DOHH2 (cell line): ENCODE results near the gene TRIM73.
A peak's percentile ranks its signal among the peaks of the same experiment; 100 is the strongest.
"Not testable (repeated sequence)": the region's sequence is repeated elsewhere in the genome, so short reads cannot be mapped to it uniquely, and the experiment has no call there.

ENCODE experiments used
- H3F3A ChIP-seq: fragments of 200-600 bp; sonication (generic), shearing (Covaris generic); 2 replicates; pipeline ENCODE4 v1.6.0; 2016; ENCODE audit warnings: antibody characterized with exemption, mild to moderate bottlenecking; ENCODE audit not compliant: control insufficient read depth, insufficient read depth
- H3K27ac ChIP-seq: fragments of 200-600 bp; sonication (generic); 2 replicates; pipeline ENCODE4 v1.5.1; 2014; ENCODE audit warnings: low read depth, mild to moderate bottlenecking, low read length, moderate library complexity
- H3K27me3 ChIP-seq: fragments of 200-600 bp; sonication (generic); 2 replicates; pipeline ENCODE4 v1.6.1; 2014; ENCODE audit warnings: mild to moderate bottlenecking, low read length, mixed read lengths; ENCODE audit not compliant: control insufficient read depth
- H3K36me3 ChIP-seq: fragments of 200-600 bp; sonication (generic); 2 replicates; pipeline ENCODE4 v1.6.1; 2014; ENCODE audit warnings: mild to moderate bottlenecking, low read length, moderate library complexity, mixed read lengths; ENCODE audit not compliant: control insufficient read depth
- H3K4me1 ChIP-seq: fragments of 200-600 bp; sonication (generic); 2 replicates; pipeline ENCODE4 v1.6.1; 2014; ENCODE audit warnings: mild to moderate bottlenecking, low read length, mixed read lengths; ENCODE audit not compliant: control insufficient read depth
- H3K4me2 ChIP-seq: fragments of 200-600 bp; sonication (generic); 2 replicates; pipeline ENCODE4 v1.6.0; 2014; ENCODE audit warnings: mild to moderate bottlenecking, low read length, moderate library complexity
- H3K4me3 ChIP-seq: fragments of 200-600 bp; sonication (generic); 2 replicates; pipeline ENCODE4 v1.5.1; 2014; ENCODE audit warnings: mild to moderate bottlenecking, low read length, mixed read lengths
- H3K79me2 ChIP-seq: fragments of 200-600 bp; sonication (generic); 2 replicates; pipeline ENCODE4 v1.6.1; 2014; ENCODE audit warnings: mild to moderate bottlenecking, low read length, mixed read lengths; ENCODE audit not compliant: control insufficient read depth
- H3K9me2 ChIP-seq: fragments of 200-600 bp; sonication (generic); replicated peaks from 2 replicates; pipeline ENCODE4 v1.6.1; 2014; ENCODE audit warnings: mild to moderate bottlenecking, low read length, mixed read lengths; ENCODE audit not compliant: control insufficient read depth
- H3K9me3 ChIP-seq: fragments of 200-600 bp; sonication (generic); 2 replicates; pipeline ENCODE4 v1.6.1; 2014; ENCODE audit warnings: antibody characterized with exemption, low read length, mixed read lengths; ENCODE audit not compliant: control insufficient read depth, insufficient read depth
- H4K20me1 ChIP-seq: fragments of 200-600 bp; sonication (generic); 2 replicates; pipeline ENCODE4 v1.6.0; 2014; ENCODE audit warnings: low read depth, mild to moderate bottlenecking, antibody characterized with exemption, low read length, moderate library complexity; ENCODE audit not compliant: control insufficient read depth, insufficient read depth

The TRIM73 gene

GRCh38 chr7:75395329-75395728, at the start of gene TRIM73:
Gene TRIM73, plus strand, starts transcription at chr7:75395629. Its CDS starts 3,305 bp downstream, at chr7:75398934.
- not testable (repeated sequence) for H3K27ac ChIP-seq, H3K4me3 ChIP-seq, H3K79me2 ChIP-seq

GRCh38 chr7:75358671-75359541, 36.5 kb upstream of the TRIM73 start:
- Histone ChIP-seq H3K4me3 (peak overlapping the region; percentile 49), H3K27ac (0 out of 2 replicates have a peak overlapping the region, but pooled peaks have one; percentile 24)
- not testable (repeated sequence) for H4K20me1 ChIP-seq

More at GRCh38 chr7:75395329-75395728, at the start of gene TRIM73:
- not testable (repeated sequence) for H4K20me1 ChIP-seq, H3K9me3 ChIP-seq, H3F3A ChIP-seq, H3K36me3 ChIP-seq, H3K4me2 ChIP-seq, H3K4me1 ChIP-seq, H3K27me3 ChIP-seq, H3K9me2 ChIP-seq

DNA sequence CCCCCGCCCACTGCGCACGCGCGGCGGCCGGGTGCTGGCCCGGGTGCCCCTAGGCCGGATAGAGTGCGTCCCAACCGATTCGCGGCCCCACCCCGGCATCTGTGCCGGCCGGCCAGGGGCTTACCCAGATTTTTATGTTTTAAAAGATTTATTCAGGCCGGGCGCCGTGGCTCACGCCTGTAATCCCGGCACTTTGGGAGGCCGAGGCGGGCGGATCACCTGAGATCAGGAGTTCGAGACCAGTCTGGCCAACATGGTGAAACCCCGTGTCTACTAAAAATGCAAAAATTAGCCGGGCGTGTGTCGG, 35.9 kb upstream of the TRIM73 start:
- not testable (repeated sequence) for H3K4me1 ChIP-seq, H3K4me2 ChIP-seq, H3F3A ChIP-seq, H3K9me3 ChIP-seq, H3K79me2 ChIP-seq, H3K9me2 ChIP-seq, H3K36me3 ChIP-seq, H4K20me1 ChIP-seq, H3K27me3 ChIP-seq
- peak overlapping the region; percentile 49; the same call in 1 of the 2 replicates for H3K4me3 ChIP-seq
- H3K27ac ChIP-seq = 0 out of 2 replicates have a peak overlapping the region, but pooled peaks have one; percentile 24

More at GRCh38 chr7:75358671-75359541, 36.5 kb upstream of the TRIM73 start:
- not testable (repeated sequence) for H3K9me3 ChIP-seq, H3K4me1 ChIP-seq, H3F3A ChIP-seq, H3K4me2 ChIP-seq, H3K9me2 ChIP-seq, H3K27me3 ChIP-seq, H3K79me2 ChIP-seq, H3K36me3 ChIP-seq

DNA sequence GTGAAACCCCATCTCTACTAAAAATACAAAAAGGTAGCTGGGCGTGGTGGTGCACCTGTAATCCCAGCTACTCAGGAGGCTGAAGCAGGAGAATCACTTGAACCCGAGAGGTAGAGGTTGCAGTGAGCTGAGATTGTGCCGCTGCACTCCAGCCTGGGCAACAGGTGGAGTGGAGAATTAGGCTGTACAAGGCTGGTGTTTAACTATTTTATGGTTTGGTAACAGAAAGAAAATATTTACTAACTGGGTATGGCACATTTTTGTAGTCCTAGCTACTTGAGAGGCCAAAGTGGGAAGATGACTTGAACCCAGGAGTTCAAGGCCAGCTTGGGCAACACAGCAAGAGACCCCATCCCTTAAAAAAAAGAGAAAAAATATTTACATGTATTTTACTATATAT, 31.4 kb upstream of the TRIM73 start:
- not testable (repeated sequence) for H3K4me1 ChIP-seq, H3K27me3 ChIP-seq, H3K27ac ChIP-seq, H4K20me1 ChIP-seq, H3K4me3 ChIP-seq, H3K36me3 ChIP-seq, H3K9me3 ChIP-seq, H3K4me2 ChIP-seq, H3F3A ChIP-seq, H3K79me2 ChIP-seq, H3K9me2 ChIP-seq

DNA sequence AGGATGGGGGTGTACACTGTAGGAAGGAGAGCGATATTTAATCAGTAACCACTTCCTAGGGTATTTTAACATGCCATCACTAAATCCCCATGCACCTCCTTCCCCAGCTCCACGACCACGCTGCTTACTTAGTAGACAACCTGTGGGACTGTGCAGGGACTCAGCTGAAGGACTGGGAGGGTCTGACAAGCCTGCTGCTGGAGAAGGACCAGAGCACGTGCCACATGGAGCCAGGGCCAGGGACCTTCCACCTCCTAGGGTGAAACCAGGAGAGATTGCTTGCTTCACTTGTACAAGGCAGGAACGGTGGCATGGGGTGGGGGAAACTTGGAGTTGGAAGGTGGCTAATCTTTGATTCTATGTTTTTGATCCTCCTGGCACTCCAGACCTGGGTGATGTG, 28.8 kb upstream of the TRIM73 start:
- not testable (repeated sequence) for H3F3A ChIP-seq, H3K36me3 ChIP-seq, H3K9me2 ChIP-seq, H3K27ac ChIP-seq, H3K4me2 ChIP-seq, H3K4me1 ChIP-seq, H3K4me3 ChIP-seq, H3K9me3 ChIP-seq, H3K27me3 ChIP-seq, H3K79me2 ChIP-seq, H4K20me1 ChIP-seq

- H3K9me3 ChIP-seq, H3K79me2 ChIP-seq, H3K9me2 ChIP-seq, H3K36me3 ChIP-seq, H3K4me3 ChIP-seq, H3K27ac ChIP-seq, H3K4me1 ChIP-seq, H3K4me2 ChIP-seq, H3K27me3 ChIP-seq, H4K20me1 ChIP-seq, H3F3A ChIP-seq: not testable (repeated sequence)
These were observed 28.1 kb upstream of the TRIM73 start for GRCh38 chr7:75367313-75367712.

DNA sequence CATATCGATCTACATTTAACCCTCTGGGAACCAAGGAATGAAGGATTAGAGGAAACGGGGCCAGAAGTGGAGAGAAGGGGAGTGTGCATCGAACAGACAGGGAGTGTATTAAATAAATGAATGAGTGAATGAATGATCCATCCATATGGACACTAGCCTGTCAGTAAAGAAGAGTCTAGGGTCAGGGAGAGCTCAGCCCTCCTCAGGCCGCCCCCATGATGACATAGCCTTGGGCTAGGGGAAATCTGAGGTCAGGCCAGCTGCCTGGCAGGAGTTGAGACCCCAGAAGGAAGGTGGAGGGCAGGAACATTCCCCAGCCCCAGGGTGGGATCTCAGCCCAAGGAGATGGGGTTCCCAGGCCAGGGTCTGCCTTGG, 21.3 kb upstream of the TRIM73 start:
- not testable (repeated sequence) for H3K9me3 ChIP-seq, H3K4me1 ChIP-seq, H3K27ac ChIP-seq, H3K36me3 ChIP-seq, H3K4me3 ChIP-seq, H4K20me1 ChIP-seq, H3K27me3 ChIP-seq, H3K79me2 ChIP-seq, H3K9me2 ChIP-seq, H3K4me2 ChIP-seq, H3F3A ChIP-seq

DNA sequence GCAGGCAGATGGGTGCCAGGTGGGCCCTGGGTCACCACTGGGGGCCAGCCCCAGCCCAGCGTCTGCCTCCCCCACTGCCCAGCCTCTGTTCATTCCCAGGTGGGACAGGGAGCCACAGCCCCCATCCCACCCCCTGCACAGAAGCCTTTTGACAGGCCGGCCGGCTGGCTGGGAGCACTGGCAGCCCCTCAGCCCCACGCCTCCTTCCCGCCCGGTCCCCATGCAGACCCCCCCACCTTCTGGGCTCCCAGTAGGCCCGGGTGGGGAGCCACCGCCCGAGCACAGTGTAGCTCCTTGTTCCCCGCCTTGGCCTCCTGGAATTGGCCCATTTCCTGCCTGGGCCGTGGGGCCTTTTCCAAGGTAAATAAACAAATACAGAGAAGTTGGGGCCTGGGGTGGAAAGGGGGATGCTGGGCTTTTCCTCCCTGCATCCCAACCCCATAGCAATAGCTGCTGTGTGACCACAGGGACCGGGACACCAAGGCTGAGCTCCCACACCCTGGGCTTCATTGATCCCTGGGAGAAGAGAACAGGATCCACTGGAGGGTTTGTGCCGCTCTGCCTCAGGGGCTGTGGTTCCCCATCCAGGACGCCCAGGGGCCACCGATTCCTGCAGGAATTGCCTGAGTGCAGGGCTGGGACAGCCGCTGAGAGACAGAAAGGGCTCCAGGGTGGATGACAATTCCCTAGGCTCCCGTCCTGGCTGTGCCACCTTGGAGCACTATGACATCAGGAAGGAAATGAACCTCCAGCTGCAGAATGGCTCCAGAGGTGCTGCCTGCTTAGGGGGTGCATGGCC, 20.7 kb upstream of the TRIM73 start:
- H3K36me3 ChIP-seq, H3K4me3 ChIP-seq, H3K79me2 ChIP-seq, H3K9me3 ChIP-seq, H3K27me3 ChIP-seq, H3K27ac ChIP-seq, H3F3A ChIP-seq, H4K20me1 ChIP-seq, H3K4me1 ChIP-seq, H3K4me2 ChIP-seq, H3K9me2 ChIP-seq: not testable (repeated sequence)
